Astrocyte (in vitro differentiated cells and primary cell): ENCODE data around the gene KANSL3.

Experiments
- EZH2 ChIP-seq: IDR thresholded peaks from 2 replicates; pipeline ENCODE4 v1.6.1; 2012; ENCODE audit warnings: mild to moderate bottlenecking, low read length, inconsistent platforms; ENCODE audit not compliant: insufficient read depth
- TF ChIP-seq, protein P1 (sequence below): IDR thresholded peaks from 2 replicates; pipeline ENCODE4 v1.5.1; 2011; ENCODE audit warnings: low read depth, mild to moderate bottlenecking, inconsistent platforms, low read length, moderate library complexity; ENCODE audit not compliant: insufficient read depth

DNA sequence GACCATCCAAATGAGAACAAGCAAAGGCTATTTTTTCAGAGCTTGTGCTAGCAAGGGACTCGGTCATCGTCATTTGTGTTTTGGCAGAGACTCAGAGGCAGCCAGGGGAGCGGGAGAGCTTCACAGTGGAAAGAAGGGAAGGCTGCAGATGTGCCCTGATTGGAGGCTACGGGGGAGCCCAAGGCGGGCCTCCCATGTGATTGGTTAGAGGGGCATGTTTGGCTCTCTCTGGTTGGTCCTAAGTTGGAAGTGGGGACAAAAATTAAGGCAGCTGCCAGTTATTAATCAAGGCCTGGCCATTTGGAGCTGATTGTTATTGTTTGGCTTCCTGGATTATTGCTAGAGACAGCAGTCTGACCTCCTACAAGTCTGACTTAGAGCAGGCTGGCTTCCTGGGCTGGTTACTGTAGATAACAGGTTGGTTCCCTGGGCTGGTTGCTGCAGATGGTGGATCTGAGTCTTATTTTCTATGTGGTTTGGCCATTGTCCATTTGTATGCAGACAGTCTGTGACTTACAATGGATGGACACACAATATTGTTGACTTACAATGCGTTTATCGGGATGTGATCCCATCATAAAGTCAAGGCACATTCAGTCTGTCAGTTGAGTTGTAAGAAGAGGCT lies 10.3 kb upstream of the KANSL3 start:
- TF ChIP-seq, protein P1, sequence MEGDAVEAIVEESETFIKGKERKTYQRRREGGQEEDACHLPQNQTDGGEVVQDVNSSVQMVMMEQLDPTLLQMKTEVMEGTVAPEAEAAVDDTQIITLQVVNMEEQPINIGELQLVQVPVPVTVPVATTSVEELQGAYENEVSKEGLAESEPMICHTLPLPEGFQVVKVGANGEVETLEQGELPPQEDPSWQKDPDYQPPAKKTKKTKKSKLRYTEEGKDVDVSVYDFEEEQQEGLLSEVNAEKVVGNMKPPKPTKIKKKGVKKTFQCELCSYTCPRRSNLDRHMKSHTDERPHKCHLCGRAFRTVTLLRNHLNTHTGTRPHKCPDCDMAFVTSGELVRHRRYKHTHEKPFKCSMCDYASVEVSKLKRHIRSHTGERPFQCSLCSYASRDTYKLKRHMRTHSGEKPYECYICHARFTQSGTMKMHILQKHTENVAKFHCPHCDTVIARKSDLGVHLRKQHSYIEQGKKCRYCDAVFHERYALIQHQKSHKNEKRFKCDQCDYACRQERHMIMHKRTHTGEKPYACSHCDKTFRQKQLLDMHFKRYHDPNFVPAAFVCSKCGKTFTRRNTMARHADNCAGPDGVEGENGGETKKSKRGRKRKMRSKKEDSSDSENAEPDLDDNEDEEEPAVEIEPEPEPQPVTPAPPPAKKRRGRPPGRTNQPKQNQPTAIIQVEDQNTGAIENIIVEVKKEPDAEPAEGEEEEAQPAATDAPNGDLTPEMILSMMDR: no peak
- no peak for TF ChIP-seq EZH2
